GM19468 (cell line): ENCODE data around the gene PRM3.
A peak's percentile ranks its signal among the peaks of the same experiment; 100 is the strongest.

Experiments
- ATAC-seq: cut with Tn5 transposase; IDR thresholded peaks from one replicate; pipeline ENCODE4 v1.9.1; 2021; ENCODE audit warnings: mild to moderate bottlenecking, moderate library complexity, moderate number of reproducible peaks; ENCODE audit not compliant: unreplicated experiment; ENCODE audit errors: extremely low read depth

Gene PRM3

GRCh38 chr16:11262915-11263314 lies 10.5 kb downstream of the PRM3 start:
- ATAC-seq: no peak

GRCh38 chr16:11260596-11260966 lies 12.8 kb downstream of the PRM3 start:
- ATAC-seq: no peak

- no peak for ATAC-seq
Observed at GRCh38 chr16:11259655-11260595, 13.5 kb downstream of the PRM3 start.

- no peak for ATAC-seq
Observed at GRCh38 chr16:11258553-11259492, 14.6 kb downstream of the PRM3 start.

GRCh38 chr16:11257131-11257938 lies 16.1 kb downstream of the PRM3 start:
- no peak for ATAC-seq

GRCh38 chr16:11256661-11257130 lies 16.7 kb downstream of the PRM3 start:
- no peak for ATAC-seq

- ATAC-seq: peak; percentile 33
Observed at GRCh38 chr16:11255737-11256660, 17.4 kb downstream of the PRM3 start, which contains the start of gene SOCS1. TSS of gene SOCS1 (minus strand) at chr16:11256204. CDS start at chr16:11255478, 726 bp downstream.

GRCh38 chr16:11254913-11255736 lies 18.3 kb downstream of the PRM3 start:
- ATAC-seq: peak; percentile 3

- ATAC-seq: no peak
Observed at GRCh38 chr16:11253995-11254912, 19.2 kb downstream of the PRM3 start.

- ATAC-seq: no peak
Observed at GRCh38 chr16:11253009-11253994, 20.1 kb downstream of the PRM3 start.

- no peak for ATAC-seq
Observed at GRCh38 chr16:11252482-11252931, 20.9 kb downstream of the PRM3 start.

- no peak for ATAC-seq
Observed at GRCh38 chr16:11251525-11252481, 21.6 kb downstream of the PRM3 start.

- no peak for ATAC-seq
Observed at GRCh38 chr16:11250786-11251524, 22.5 kb downstream of the PRM3 start.
